HFF-Myc (cell line): Measurements from ENCODE around the gene BET1.

Experiments
- DNase-seq: peaks from one replicate; pipeline ENCODE4 v3.0.0-alpha.2; 2011; ENCODE audit warnings: low read depth; ENCODE audit errors: extremely low read depth
- H3K4me3 ChIP-seq: replicated peaks from 2 replicates; pipeline ENCODE4 v1.5.1; 2011; ENCODE audit warnings: low read depth, mild to moderate bottlenecking, control low read depth, low read length
- TF ChIP-seq, protein P1 (sequence below): IDR thresholded peaks from 2 replicates; pipeline ENCODE4 v1.5.1; 2012; ENCODE audit warnings: mild to moderate bottlenecking, low read depth, low read length, control low read depth; ENCODE audit errors: missing control alignments

BET1 gene

DNA sequence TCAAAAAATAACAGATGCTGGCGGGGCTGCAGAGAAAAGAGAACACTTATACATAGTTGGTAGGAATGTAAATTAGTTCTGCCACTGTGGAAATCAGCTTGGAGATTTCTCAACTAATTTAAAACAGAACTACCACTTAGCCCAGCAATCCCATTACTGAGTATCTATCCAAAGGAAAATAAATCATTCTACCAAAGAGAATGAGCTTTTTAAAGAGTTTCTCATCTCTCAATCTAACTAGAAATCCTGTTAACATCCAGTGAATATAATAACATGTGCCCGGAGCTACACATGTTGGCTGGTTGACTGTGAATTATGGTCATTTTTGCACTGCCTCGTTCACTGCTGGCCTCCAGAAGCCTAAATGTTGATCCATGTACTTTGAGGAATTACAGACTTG, 39.3 kb downstream of the BET1 start:
- TF ChIP-seq, protein P1, sequence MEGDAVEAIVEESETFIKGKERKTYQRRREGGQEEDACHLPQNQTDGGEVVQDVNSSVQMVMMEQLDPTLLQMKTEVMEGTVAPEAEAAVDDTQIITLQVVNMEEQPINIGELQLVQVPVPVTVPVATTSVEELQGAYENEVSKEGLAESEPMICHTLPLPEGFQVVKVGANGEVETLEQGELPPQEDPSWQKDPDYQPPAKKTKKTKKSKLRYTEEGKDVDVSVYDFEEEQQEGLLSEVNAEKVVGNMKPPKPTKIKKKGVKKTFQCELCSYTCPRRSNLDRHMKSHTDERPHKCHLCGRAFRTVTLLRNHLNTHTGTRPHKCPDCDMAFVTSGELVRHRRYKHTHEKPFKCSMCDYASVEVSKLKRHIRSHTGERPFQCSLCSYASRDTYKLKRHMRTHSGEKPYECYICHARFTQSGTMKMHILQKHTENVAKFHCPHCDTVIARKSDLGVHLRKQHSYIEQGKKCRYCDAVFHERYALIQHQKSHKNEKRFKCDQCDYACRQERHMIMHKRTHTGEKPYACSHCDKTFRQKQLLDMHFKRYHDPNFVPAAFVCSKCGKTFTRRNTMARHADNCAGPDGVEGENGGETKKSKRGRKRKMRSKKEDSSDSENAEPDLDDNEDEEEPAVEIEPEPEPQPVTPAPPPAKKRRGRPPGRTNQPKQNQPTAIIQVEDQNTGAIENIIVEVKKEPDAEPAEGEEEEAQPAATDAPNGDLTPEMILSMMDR: no peak
- DNase-seq: no peak
- H3K4me3 ChIP-seq: no peak overlapping the region

DNA sequence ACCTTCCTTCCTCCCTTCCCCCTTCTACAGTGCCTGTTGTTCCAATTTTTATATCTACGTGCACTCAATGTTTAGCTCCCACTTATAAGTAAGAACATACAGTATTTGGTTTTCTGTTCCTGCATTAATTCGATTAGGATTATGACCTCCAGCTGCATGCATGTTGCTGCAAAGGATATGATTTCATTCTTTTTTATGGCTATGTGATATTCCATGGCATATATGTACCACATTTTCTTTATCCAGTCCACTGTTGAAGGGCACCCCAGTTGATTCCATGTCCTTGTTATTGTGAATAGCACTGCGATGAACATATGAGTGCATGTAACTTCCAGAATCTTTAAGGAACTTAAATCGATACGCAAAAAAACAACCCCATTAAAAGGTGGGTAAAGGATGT, 39.9 kb downstream of the BET1 start:
- DNase-seq: no peak
- H3K4me3 ChIP-seq: no peak overlapping the region
- TF ChIP-seq, protein P1: no peak

DNA sequence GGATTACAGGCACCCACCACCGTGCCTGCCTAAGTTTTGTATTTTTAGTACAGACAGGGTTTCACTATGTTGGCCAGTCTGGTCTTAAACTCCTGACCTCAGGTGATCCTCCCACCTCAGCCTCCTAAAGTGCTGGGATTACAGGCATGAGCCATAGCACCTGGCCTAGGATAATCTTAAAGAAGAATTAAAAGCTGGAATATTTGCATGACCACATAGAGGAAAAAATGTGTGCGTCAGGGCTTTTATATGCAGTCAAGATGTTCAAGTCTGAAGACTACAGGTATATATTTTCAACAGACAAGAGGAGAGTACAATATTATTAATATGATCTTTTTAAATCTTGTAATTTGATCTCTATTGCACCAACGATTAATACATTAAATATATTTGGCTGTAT, 43.2 kb downstream of the BET1 start:
- TF ChIP-seq, protein P1: no peak

DNA sequence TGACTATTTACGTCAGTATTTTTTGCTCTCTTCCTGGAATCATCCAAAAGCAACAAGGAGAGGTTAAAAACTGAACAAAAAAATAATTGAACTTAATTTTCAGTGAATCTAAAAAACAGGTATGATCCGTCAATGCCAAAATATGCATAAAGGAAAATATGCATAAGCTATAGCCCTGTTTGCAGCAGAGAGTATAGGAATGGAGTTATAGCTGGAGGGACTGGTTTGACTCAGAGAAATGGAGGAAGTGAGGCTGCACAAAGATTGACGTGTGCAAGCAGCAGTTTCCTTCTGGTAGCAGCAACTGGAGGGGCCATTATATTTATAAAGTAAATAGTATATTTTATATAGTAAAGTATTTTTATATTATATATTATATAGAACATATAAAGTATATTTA, 45.5 kb downstream of the BET1 start:
- TF ChIP-seq, protein P1: no peak
- no peak for DNase-seq
- no peak overlapping the region for H3K4me3 ChIP-seq

More for the DNA sequence above, 43.2 kb downstream of the BET1 start:
- no peak overlapping the region for H3K4me3 ChIP-seq
- DNase-seq: no peak

DNA sequence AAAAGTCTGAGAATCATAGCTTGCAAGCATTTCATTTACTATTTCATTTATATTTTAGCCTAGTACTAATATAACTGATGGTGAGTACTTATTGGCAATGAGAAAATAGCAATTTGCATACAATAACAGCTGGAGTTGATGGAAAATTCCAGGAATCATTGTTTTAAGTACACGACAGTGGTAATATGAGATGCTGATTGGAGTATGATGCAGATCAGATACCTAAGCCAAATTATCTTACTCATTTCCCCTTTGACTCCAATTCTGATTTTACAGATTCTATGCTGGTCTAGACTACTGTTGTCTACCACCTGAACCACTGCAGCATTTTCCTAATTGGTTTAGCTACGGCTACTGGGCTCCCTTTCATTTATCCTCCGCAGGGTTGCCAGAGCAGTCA, 45.9 kb downstream of the BET1 start:
- TF ChIP-seq, protein P1: no peak
- no peak overlapping the region for H3K4me3 ChIP-seq
- DNase-seq: no peak

DNA sequence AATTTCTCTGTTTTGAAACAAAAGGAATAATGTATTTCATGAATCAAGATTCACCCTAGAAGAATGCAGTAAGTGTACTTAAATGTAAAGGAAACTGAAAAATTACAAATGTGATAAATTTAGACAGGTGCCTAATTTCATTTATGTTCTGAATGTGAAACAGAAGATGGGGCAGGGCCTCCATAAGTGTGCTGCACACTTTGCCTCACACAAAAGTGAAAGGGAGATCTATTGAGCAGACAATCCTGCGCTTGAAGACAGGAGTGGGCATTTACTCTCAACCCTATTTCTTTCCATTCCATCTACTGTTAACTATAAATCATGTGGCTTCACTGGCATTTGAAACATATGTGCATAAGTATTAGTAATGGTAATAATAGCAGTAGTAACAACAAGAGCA, 46.4 kb downstream of the BET1 start:
- TF ChIP-seq, protein P1: no peak
- DNase-seq: no peak
- H3K4me3 ChIP-seq: no peak overlapping the region

DNA sequence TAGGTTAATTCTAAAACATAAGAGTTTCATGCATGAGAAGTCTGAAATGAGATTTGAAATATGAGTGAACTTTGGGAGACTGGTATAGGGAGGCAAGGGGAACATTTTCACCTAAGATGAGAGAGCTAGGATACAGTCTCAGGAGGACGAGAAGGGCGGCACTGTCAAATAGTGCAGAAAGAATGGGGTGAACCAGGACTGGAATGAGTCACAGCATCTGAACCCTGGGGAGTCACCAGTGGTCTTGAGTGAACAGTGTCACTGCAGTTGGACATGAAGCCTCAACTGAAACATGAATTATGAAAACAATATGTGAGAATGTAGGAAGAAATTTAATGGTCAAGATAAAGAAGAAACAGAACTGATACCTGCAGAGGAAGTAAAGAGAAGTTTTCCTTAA, 48.9 kb downstream of the BET1 start:
- DNase-seq: no peak
- H3K4me3 ChIP-seq: no peak overlapping the region
- TF ChIP-seq, protein P1: no peak
